MM.1S (cell line): ENCODE results near the gene PTPN3.

Source experiments
- DNase-seq: peaks from one replicate; pipeline ENCODE4 v3.0.0-alpha.2; 2015
- H2AFZ ChIP-seq: fragments of 300-600 bp; sonication (generic); 2 replicates; pipeline ENCODE4 v1.6.0; 2016; ENCODE audit warnings: antibody characterized with exemption, low read length
- H3F3A ChIP-seq: fragments of 300-600 bp; sonication (generic); 2 replicates; pipeline ENCODE4 v1.6.1; 2016; ENCODE audit warnings: mild to moderate bottlenecking, antibody characterized with exemption, low read length, moderate library complexity, mixed read lengths; ENCODE audit not compliant: insufficient read depth
- H3K27ac ChIP-seq: fragments of 300-600 bp; sonication (generic); 2 replicates; pipeline ENCODE4 v1.5.1; 2016; ENCODE audit warnings: mild to moderate bottlenecking, low read length
- H3K27me3 ChIP-seq: fragments of 300-600 bp; sonication (generic); replicated peaks from 2 replicates; pipeline ENCODE4 v1.6.0; 2016; ENCODE audit warnings: low read length; ENCODE audit not compliant: insufficient read depth
- H3K36me3 ChIP-seq: fragments of 300-600 bp; sonication (generic); replicated peaks from 2 replicates; pipeline ENCODE4 v1.6.1; 2016; ENCODE audit warnings: mild to moderate bottlenecking, low read length, mixed read lengths; ENCODE audit not compliant: insufficient read depth
- H3K4me1 ChIP-seq: fragments of 300-600 bp; sonication (generic); 2 replicates; pipeline ENCODE4 v1.6.1; 2016; ENCODE audit warnings: low read length, mixed read lengths
- H3K4me2 ChIP-seq: fragments of 300-600 bp; sonication (generic); 2 replicates; pipeline ENCODE4 v1.6.0; 2016; ENCODE audit warnings: low read depth, low read length
- H3K4me3 ChIP-seq: fragments of 300-600 bp; sonication (generic); 2 replicates; pipeline ENCODE4 v1.5.1; 2016; ENCODE audit warnings: low read length, mixed read lengths
- H3K79me2 ChIP-seq: fragments of 300-600 bp; sonication (generic); 2 replicates; pipeline ENCODE4 v1.6.1; 2016; ENCODE audit warnings: mixed run types, low read length, mixed read lengths
- H3K9ac ChIP-seq: fragments of 300-600 bp; sonication (generic); 2 replicates; pipeline ENCODE4 v1.6.1; 2016; ENCODE audit warnings: low read length, mixed read lengths
- H3K9me2 ChIP-seq: fragments of 300-600 bp; sonication (generic); replicated peaks from 2 replicates; pipeline ENCODE4 v1.6.1; 2016; ENCODE audit warnings: mild to moderate bottlenecking, low read length, mixed read lengths; ENCODE audit not compliant: insufficient read depth
- H3K9me3 ChIP-seq: fragments of 300-600 bp; sonication (generic); replicated peaks from 2 replicates; pipeline ENCODE4 v1.6.1; 2016; ENCODE audit warnings: mild to moderate bottlenecking, low read length, mixed read lengths; ENCODE audit not compliant: insufficient read depth
- H4K20me1 ChIP-seq: fragments of 300-600 bp; sonication (generic); 2 replicates; pipeline ENCODE4 v1.6.1; 2016; ENCODE audit warnings: mild to moderate bottlenecking, low read length, moderate library complexity, mixed read lengths; ENCODE audit not compliant: insufficient read depth
- CTCF ChIP-seq: fragments of 300-600 bp; sonication (generic); IDR thresholded peaks from 2 replicates; pipeline ENCODE4 v1.5.1; 2016; ENCODE audit warnings: antibody characterized with exemption, low read length, mixed read lengths
- EZH2 ChIP-seq: fragments of 300-600 bp; sonication (generic); optimal IDR thresholded peaks from 2 replicates; pipeline ENCODE3; 2017; ENCODE audit warnings: low read depth, mild to moderate bottlenecking, antibody characterized with exemption, low read length, mixed read lengths
- EZH2phosphoT487 ChIP-seq: fragments of 300-600 bp; sonication (generic); IDR thresholded peaks from 2 replicates; pipeline ENCODE4 v1.6.1; 2018; ENCODE audit warnings: antibody characterized with exemption, low read length

The PTPN3 gene

GRCh38 chr9:109385499-109385898, 112.6 kb downstream of the PTPN3 start:
- Histone ChIP-seq H3F3A (no peaks in the 10 kb centered on the region), H3K27ac (no peak overlapping the region), H3K9me3 (no peaks in the 10 kb centered on the region), H3K27me3 (no peaks in the 10 kb centered on the region), H3K4me2 (no peak overlapping the region), H3K79me2 (no peaks in the 10 kb centered on the region), H3K9ac (no peak overlapping the region), H2AFZ (no peak overlapping the region), H4K20me1 (no peaks in the 10 kb centered on the region), H3K4me1 (peaks cover 5% of the 10 kb centered on the region; the same call in 1 of the 2 replicates), H3K4me3 (no peak overlapping the region), H3K36me3 (no peaks in the 10 kb centered on the region), H3K9me2 (no peaks in the 10 kb centered on the region)
- no peak for DNase-seq
- no peak for TF ChIP-seq EZH2

GRCh38 chr9:109383947-109384346, 114.2 kb downstream of the PTPN3 start:
- no peaks in the 10 kb centered on the region for H3K36me3 ChIP-seq
- no peaks in the 10 kb centered on the region for H3K9me2 ChIP-seq

GRCh38 chr9:109383356-109383755, 114.8 kb downstream of the PTPN3 start:
- Histone ChIP-seq H3K79me2 (no peaks in the 10 kb centered on the region), H3F3A (no peaks in the 10 kb centered on the region), H3K27ac (no peak overlapping the region), H4K20me1 (no peaks in the 10 kb centered on the region), H3K27me3 (no peaks in the 10 kb centered on the region), H3K4me3 (no peak overlapping the region), H3K9me2 (no peaks in the 10 kb centered on the region), H2AFZ (no peak overlapping the region), H3K4me2 (no peak overlapping the region), H3K4me1 (peaks cover 5% of the 10 kb centered on the region; the same call in 1 of the 2 replicates), H3K9ac (no peak overlapping the region), H3K9me3 (no peaks in the 10 kb centered on the region), H3K36me3 (no peaks in the 10 kb centered on the region)
- DNase-seq = no peak
- TF ChIP-seq EZH2 (no peak), CTCF (no peak), EZH2phosphoT487 (no peak)

More at GRCh38 chr9:109383947-109384346, 114.2 kb downstream of the PTPN3 start:
- Histone ChIP-seq H3K9ac (no peak overlapping the region), H3K4me1 (peaks cover 5% of the 10 kb centered on the region; the same call in 1 of the 2 replicates), H3F3A (no peaks in the 10 kb centered on the region), H4K20me1 (no peaks in the 10 kb centered on the region), H3K27me3 (no peaks in the 10 kb centered on the region), H3K79me2 (no peaks in the 10 kb centered on the region), H3K4me3 (no peak overlapping the region), H3K4me2 (no peak overlapping the region), H2AFZ (no peak overlapping the region), H3K9me3 (no peaks in the 10 kb centered on the region), H3K27ac (no peak overlapping the region)
- no peak for DNase-seq
- TF ChIP-seq CTCF = no peak
- TF ChIP-seq EZH2phosphoT487 = no peak
- TF ChIP-seq EZH2 = no peak

GRCh38 chr9:109382585-109382984, 115.5 kb downstream of the PTPN3 start:
- Histone ChIP-seq H3K4me3 (no peak overlapping the region), H3K9ac (no peak overlapping the region), H3K9me2 (no peaks in the 10 kb centered on the region), H2AFZ (no peak overlapping the region), H3K79me2 (no peaks in the 10 kb centered on the region), H3F3A (no peaks in the 10 kb centered on the region), H4K20me1 (no peaks in the 10 kb centered on the region), H3K27me3 (no peaks in the 10 kb centered on the region), H3K27ac (no peak overlapping the region), H3K9me3 (no peaks in the 10 kb centered on the region), H3K4me2 (no peak overlapping the region), H3K36me3 (no peaks in the 10 kb centered on the region), H3K4me1 (peaks cover 5% of the 10 kb centered on the region; the same call in 1 of the 2 replicates)
- TF ChIP-seq EZH2 = no peak
- TF ChIP-seq CTCF = no peak
- TF ChIP-seq EZH2phosphoT487 = no peak
- DNase-seq = no peak
